Hepatocyte (in vitro differentiated cells): ENCODE measurements around the gene MITF. TPM values are rescaled to one million over a fixed set of nuclear protein-coding genes. Genes with fewer than 3 reads are reported as not detected.

Experiments used
- DNase-seq: peaks from one replicate; pipeline ENCODE4 v3.0.0-alpha.2; 2016; ENCODE audit warnings: low spot score
- H2AFZ ChIP-seq: fragments of 200-600 bp; sonication (generic); 2 replicates; pipeline ENCODE4 v1.6.0; 2016; ENCODE audit warnings: antibody characterized with exemption, mild to moderate bottlenecking
- H3K27ac ChIP-seq: fragments of 200-600 bp; sonication (generic); 2 replicates; pipeline ENCODE4 v1.5.1; 2016; ENCODE audit warnings: mild to moderate bottlenecking
- H3K27me3 ChIP-seq: fragments of 200-600 bp; sonication (generic); 2 replicates; pipeline ENCODE4 v1.6.1; 2016
- H3K36me3 ChIP-seq: fragments of 200-600 bp; sonication (generic); replicated peaks from 2 replicates; pipeline ENCODE4 v1.5.1; 2016; ENCODE audit warnings: low read depth; ENCODE audit not compliant: insufficient read depth
- H3K4me1 ChIP-seq: fragments of 200-600 bp; sonication (generic); 2 replicates; pipeline ENCODE4 v1.5.1; 2016; ENCODE audit warnings: mild to moderate bottlenecking, moderate library complexity; ENCODE audit not compliant: insufficient read depth
- H3K4me2 ChIP-seq: fragments of 200-600 bp; sonication (generic); 2 replicates; pipeline ENCODE4 v1.6.0; 2016
- H3K4me3 ChIP-seq: fragments of 200-600 bp; sonication (generic); 2 replicates; pipeline ENCODE4 v1.5.1; 2016; ENCODE audit warnings: mild to moderate bottlenecking
- H3K79me2 ChIP-seq: fragments of 200-600 bp; sonication (generic); 2 replicates; pipeline ENCODE4 v1.6.0; 2017; ENCODE audit warnings: mild to moderate bottlenecking
- H3K9me2 ChIP-seq: fragments of 200-600 bp; sonication (generic); replicated peaks from 2 replicates; pipeline ENCODE4 v1.6.0; 2017; ENCODE audit warnings: mild to moderate bottlenecking; ENCODE audit not compliant: insufficient read depth
- H3K9me3 ChIP-seq: fragments of 200-600 bp; sonication (generic); 2 replicates; pipeline ENCODE4 v1.5.1; 2016; ENCODE audit warnings: low read depth, mild to moderate bottlenecking
- H4K20me1 ChIP-seq: fragments of 200-600 bp; sonication (generic); 2 replicates; pipeline ENCODE4 v1.6.0; 2016; ENCODE audit warnings: mild to moderate bottlenecking; ENCODE audit not compliant: insufficient read depth, poor library complexity, severe bottlenecking
- EZH2 ChIP-seq: fragments of 200-600 bp; sonication (generic); IDR thresholded peaks from 2 replicates; pipeline ENCODE4 v1.6.1; 2016; ENCODE audit warnings: antibody characterized with exemption, mild to moderate bottlenecking, borderline replicate concordance
- EZH2phosphoT487 ChIP-seq: fragments of 200-600 bp; sonication (generic); IDR thresholded peaks from one replicate; pipeline ENCODE4 v1.6.1; 2018; ENCODE audit warnings: antibody characterized with exemption, mild to moderate bottlenecking, low read depth, moderate library complexity; ENCODE audit not compliant: unreplicated experiment, severe bottlenecking
- WGBS: methylation state at CpG from one replicate; pipeline ENCODE4 v1.1.6; 2016; ENCODE audit warnings: low lambda C conversion rate; ENCODE audit errors: missing lambda C conversion rate; 5-methylcytosine and 5-hydroxymethylcytosine counted together
- polyA plus RNA-seq: library from polyadenylated mRNA; unstranded; fragments of >200 nt; fragmentation: Nextera tagmentation; extraction: Ambion mirVana; gene quantifications from 2 replicates; pipeline ENCODE4 v1.2.1, GENCODE V29; 2016
- total RNA-seq: library from RNA; depleted of rRNA; stranded (reverse); fragments of >200 nt; gene quantifications from 2 replicates; pipeline ENCODE4 v1.2.3, GENCODE V29; 2014
- TF ChIP-seq, protein P1 (sequence below): fragments of 200-600 bp; sonication (generic); IDR thresholded peaks from 2 replicates; pipeline ENCODE4 v1.5.1; 2016; ENCODE audit warnings: antibody characterized with exemption, mild to moderate bottlenecking; ENCODE audit not compliant: poor library complexity

The MITF gene
- total and polyA plus RNA-seq, 2 experiments from 2014 or later: 7.1 to 14.2 TPM

DNA sequence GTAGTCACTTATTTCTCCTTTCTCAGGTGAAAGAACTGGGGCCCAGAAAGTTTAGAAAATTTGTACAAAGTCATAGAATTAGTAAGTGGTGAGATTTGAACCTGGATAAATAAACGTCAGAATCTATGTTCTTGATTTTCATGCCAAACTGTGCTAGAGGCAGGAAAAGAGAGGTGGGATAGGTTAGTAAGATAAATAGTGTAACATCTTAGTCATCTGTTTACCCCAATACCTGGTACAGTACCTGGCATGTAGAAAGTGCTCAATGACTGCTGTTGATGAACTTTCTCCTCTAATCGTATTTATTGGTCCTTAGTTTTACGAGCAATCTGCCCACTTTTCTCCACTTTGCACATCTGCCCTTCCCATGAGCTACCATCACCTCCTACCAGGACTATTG lies 124.9 kb downstream of the MITF start:
- H3K27me3 ChIP-seq: no peaks in the 10 kb centered on the region
- H2AFZ ChIP-seq: no peak overlapping the region
- H3K4me2 ChIP-seq: no peak overlapping the region
- no peaks in the 10 kb centered on the region for H3K9me3 ChIP-seq
- no peak overlapping the region for H3K27ac ChIP-seq
- no peaks in the 10 kb centered on the region for H3K36me3 ChIP-seq
- WGBS: 92% methylated on average over 3 of the region's 3 CpGs
- H3K79me2 ChIP-seq: no peaks in the 10 kb centered on the region
- H4K20me1 ChIP-seq: no peaks in the 10 kb centered on the region
- H3K9me2 ChIP-seq: no peaks in the 10 kb centered on the region
- DNase-seq: no peak
- TF ChIP-seq EZH2 (no peak), EZH2phosphoT487 (no peak)
- TF ChIP-seq, protein P1, sequence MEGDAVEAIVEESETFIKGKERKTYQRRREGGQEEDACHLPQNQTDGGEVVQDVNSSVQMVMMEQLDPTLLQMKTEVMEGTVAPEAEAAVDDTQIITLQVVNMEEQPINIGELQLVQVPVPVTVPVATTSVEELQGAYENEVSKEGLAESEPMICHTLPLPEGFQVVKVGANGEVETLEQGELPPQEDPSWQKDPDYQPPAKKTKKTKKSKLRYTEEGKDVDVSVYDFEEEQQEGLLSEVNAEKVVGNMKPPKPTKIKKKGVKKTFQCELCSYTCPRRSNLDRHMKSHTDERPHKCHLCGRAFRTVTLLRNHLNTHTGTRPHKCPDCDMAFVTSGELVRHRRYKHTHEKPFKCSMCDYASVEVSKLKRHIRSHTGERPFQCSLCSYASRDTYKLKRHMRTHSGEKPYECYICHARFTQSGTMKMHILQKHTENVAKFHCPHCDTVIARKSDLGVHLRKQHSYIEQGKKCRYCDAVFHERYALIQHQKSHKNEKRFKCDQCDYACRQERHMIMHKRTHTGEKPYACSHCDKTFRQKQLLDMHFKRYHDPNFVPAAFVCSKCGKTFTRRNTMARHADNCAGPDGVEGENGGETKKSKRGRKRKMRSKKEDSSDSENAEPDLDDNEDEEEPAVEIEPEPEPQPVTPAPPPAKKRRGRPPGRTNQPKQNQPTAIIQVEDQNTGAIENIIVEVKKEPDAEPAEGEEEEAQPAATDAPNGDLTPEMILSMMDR: no peak
- H3K4me3 ChIP-seq: no peak overlapping the region
- H3K4me1 ChIP-seq: peaks cover 23% of the 10 kb centered on the region

DNA sequence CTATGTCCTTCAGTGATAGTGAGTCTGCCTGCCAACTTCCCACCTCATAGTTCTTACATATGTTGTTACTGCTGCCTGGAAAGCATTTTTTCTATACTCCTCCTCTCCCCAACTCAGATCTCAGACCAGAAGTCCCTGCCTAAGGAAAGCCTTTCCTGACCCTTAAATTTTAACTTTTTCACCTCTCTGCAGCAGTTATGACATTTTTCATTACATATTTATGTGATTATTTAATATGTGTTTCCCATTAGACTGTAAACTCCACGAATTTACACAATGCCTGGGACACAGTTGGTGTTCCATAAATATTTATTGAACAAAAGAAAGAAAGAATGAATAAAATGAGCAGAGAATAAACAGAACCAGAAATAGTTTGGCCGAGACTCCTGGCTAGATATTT lies 125.5 kb downstream of the MITF start:
- Histone ChIP-seq H3K79me2 (no peaks in the 10 kb centered on the region), H3K27ac (no peak overlapping the region), H3K27me3 (no peaks in the 10 kb centered on the region), H3K4me1 (peaks cover 23% of the 10 kb centered on the region), H4K20me1 (no peaks in the 10 kb centered on the region), H2AFZ (no peak overlapping the region), H3K4me2 (no peak overlapping the region), H3K36me3 (no peaks in the 10 kb centered on the region), H3K9me2 (no peaks in the 10 kb centered on the region), H3K4me3 (no peak overlapping the region), H3K9me3 (no peaks in the 10 kb centered on the region)
- WGBS: 71% methylated on average over 2 of the region's 2 CpGs
- TF ChIP-seq, protein P1: no peak
- no peak for TF ChIP-seq EZH2
- TF ChIP-seq EZH2phosphoT487: no peak
- no peak for DNase-seq

DNA sequence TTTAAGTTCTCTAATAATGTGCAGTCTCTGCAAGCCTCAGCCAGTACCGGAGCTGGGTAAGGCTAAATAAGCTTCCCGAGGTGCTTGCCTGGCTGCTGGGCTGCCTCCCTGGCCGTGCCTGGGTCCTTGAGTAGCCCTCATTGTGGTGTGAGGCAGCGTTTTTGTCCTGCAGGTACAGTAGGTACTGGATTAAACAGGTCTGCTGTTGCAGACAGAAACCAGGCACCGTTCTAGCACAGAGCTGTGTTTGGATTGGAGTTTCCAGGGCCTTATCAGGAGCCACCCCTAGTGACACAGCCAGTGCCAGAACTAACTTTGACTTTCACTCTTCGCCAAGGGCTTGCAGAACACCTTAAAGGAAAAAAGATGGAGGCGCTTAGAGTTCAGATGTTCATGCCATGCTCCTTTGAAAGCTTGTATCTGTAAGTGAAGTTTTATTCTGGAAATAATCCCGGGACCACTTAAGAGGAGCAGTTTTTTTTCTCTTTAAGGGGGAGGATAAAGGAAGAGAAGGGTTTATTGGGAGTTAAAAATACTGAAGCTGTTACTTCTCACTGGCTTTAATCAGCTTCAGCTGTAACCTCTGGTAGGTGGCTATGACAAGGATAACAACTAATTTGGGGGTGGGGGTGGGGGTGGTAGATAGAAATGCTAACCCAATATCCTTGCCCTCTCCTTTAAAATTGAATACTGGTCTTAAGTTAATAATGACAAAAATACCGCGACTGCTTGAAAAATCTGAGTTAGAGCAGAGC lies 126.8 kb downstream of the MITF start:
- TF ChIP-seq EZH2 (no peak), EZH2phosphoT487 (no peak)
- TF ChIP-seq, protein P1: no peak
- Histone ChIP-seq H3K36me3 (no peaks in the 10 kb centered on the region), H3K27me3 (no peaks in the 10 kb centered on the region), H3K9me3 (no peaks in the 10 kb centered on the region), H3K4me3 (no peak overlapping the region), H2AFZ (peak overlapping the region; percentile 20), H3K79me2 (no peaks in the 10 kb centered on the region), H3K4me1 (peaks cover 23% of the 10 kb centered on the region), H3K27ac (peak overlapping the region; percentile 16), H4K20me1 (no peaks in the 10 kb centered on the region), H3K9me2 (no peaks in the 10 kb centered on the region), H3K4me2 (peak overlapping the region; percentile 57)
- peak; percentile 50 for DNase-seq
- WGBS: 28% methylated on average over 10 of the region's 10 CpGs
